ENCODE data around the gene SIL1.
"Not testable (repeated sequence)": the region's sequence is repeated elsewhere in the genome, so short reads cannot be mapped to it uniquely, and the experiment has no call there.

The SIL1 gene

DNA sequence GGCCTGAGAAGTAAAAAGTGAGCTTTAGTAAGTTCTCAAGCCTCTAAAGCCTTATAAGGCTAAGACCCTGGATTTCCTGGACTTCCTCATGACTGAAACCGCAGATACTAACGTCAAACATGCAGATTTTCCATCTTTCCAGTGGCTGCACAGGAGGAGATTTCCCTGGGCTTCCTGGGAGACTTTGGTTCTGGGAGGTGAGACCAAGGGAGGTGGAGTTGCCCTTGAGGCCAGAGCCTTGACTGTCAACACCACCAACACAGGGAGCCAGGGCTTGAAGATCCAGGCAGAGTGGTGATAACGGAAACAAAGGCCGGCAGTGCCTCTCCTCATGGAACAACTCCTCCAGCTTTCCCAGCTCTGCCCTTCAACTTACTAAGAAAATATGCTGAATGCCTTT is 178.3 kb downstream of the SIL1 start:
- no peak for DNase-seq

DNA sequence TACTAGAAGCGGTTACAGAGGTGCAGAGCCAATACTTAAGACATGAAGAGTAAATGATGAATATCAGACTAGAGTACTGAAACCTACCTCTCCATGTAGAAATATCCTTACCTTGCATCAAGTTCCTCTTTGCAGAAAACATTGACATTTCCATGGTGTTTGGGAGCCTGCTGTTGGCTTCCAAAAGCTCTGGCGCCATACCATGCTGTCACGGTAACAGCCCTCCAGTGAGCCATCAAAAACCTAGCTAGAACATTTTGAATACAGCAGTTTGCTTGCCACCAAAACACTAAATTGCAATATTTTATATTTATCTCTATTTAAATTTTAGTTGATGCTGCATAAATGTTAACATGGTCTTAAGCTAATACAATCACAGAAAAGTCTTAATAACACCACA is 179.0 kb downstream of the SIL1 start:
- DNase-seq: no peak

DNA sequence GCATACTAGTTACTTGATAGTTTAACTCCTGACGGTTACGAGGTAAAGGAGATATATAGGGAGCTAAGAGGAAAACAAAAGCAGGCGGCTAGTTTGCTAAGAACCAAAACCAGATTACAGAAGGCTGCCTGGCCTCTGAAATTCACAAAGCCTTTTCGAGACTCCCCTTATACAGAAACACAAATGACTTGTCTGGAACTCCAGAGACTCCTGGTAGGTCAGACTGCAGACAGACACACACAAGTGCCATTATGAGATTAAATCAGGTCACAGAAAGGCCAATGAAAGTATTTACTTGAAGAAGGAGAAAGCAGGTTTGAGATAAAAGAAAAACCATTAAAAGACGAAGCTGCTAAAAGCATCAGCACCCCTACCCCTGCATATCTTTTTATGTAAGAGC is 180.5 kb downstream of the SIL1 start:
- no peak for DNase-seq

DNA sequence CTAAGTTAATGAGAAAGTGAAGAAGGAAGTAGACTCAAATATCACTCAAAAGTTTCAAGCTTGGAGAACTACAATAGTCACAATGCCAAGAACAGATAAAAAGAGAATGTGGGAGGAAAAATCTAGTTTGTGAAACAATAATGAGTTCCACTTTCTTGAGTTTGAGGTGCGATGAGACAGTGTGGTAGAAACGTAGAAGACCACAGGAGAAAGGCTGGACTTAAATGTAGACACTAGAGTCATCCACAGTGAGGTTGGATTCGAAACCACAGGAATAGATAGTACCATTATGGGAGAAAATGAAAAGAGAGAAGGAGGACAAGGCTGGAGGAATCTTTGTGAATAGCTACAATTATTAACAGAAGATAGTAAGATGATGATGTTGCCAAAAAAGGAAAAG is 182.0 kb downstream of the SIL1 start:
- no peak for DNase-seq

DNA sequence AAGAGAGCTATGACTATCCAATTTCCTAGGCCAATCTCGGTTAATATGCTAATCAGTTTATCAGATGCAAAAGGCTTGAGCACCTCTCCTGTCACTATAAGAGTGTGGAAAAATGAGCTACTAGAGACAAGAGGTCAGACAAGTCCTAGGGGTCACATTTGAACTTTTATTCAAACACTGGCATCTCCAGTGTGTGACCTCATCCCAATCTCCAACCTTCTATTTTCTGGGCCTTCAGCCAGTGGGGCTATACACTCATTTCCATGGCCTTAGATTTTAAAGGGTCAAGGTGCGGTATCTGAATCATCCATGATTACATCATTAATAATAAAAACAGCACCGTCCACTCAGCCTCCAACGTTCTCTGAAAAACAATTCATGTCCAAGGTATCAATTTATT is 183.4 kb downstream of the SIL1 start:
- peak; percentile 7 for DNase-seq

DNA sequence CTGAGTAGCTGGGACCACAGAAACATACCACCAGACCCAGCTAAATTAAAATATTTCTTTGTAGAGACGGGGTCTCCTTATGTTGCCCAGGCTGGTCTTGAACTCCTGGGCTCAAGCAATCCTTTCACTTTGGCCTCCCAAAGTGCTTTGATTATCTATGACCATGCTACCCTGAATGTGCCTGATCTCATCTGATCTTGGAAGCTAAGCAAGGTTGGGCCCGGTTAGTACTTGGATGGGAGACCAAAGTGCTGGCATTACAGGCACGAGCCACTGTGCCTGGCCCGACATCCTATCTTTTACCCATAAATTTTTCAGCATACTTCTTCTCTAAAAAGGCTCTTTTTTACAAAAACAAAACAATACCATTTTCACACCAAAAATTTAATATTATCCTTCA is 186.0 kb downstream of the SIL1 start:
- no peak for DNase-seq

DNA sequence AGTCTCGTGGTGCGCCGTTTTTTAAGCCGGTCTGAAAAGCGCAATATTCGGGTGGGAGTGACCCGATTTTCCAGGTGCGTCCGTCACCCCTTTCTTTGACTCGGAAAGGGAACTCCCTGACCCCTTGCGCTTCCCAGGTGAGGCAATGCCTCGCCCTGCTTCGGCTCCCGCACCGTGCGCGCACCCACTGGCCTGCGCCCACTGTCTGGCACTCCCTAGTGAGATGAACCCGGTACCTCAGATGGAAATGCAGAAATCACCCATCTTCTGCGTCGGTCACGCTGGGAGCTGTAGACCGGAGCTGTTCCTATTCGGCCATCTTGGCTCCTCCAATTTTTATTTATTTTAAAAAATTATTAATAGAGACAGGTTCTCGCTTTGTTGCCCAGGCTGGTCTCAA is 187.0 kb downstream of the SIL1 start:
- not testable (repeated sequence) for DNase-seq

DNA sequence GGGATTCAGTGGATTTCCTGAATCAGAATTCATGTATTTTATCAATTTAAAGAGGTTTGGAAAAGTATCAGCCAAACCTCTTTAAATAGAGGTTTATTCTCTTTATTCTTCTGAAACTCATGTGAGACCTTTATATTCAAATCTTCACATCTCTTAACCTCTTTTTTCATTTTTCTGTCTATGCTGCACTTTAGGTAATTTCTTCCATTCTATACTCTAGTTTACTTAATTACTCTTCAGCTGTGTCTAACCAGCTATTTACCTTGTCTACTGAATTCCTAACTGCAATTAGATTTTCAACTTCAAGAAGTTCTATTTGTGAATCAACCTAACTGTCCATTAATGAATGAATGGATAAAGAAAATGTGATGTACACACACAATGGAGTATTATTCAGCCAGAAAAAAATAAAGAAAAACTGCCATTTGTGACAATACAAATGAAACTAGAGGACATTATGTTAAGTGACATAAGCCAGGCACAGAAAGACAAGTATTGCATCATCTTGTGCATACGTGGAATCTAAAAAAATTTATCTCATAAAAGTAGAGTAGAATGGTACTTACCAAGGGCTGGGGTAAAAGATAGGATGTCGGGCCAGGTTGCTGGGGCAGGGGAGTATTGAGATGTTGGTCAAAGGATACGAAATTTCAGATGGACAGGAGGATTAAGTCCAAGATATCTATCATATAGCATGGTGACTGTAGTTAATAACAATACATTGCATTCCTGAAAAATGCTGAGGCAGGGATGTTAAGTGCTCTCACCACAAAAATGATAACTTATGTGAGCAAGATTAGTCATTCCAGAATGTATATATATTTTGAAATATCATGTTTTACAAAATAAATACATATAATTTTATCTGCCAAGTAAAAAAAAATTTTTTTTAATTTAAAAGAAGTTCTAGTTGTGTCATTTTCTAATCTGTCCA is 193.5 kb downstream of the SIL1 start:
- peak; percentile 66 for DNase-seq

DNA sequence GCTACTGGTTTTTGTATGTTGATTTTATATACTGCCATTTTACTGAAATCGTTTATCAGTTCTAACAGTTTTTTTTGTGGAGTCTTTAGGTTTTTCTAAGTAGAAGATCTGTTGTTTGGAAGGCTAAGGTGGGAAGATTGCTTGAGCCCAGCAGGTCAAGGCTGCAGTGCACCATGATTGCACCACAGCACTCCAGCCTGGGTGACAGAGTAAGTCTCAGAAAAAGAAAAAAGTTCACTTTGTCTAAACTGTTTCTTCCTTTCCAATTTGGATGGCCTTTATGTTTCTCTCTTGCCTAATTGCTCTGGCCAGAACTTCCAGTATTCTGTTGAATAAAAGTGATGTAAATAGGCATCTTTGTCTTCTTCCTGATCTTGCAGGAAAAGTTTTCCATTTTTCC is 198.5 kb downstream of the SIL1 start:
- DNase-seq: no peak

DNA sequence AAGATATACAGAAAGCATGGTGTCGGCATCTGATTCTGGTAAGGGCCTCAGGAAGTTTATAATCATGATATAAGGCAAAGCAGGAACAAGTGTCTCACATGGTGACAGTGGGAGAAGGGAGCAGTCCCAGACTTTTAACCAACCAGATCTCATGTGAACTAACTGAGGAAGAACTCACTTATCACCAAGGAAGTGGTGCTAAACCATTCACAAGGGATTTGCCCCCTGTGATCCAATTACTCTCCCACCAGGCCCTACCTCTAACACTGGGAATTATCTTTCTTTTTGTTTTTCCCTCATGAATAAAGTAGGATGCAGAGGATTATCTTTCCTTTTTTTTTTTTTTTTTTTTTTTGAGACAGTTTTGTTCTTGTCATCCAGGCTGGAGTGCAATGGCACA is 199.6 kb downstream of the SIL1 start:
- DNase-seq: no peak

DNA sequence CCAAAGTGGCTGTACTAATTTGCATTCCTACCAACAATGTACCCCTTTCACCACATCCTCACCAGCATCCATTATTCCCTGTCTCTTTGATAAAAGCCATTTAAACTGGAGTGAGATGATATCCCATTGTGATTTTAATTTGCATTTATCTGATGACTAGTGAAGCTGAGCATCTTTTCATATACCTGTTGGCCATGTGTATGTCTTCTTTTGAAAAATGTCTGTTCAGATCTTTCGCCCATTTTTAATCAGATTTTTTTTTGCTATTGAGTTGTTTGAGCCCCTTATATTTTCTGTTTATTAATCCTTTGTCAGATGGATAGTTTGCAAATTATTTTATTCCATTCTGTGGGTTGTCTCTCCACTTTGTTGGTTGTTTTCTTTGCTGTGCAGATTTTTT is 202.0 kb downstream of the SIL1 start:
- no peak for DNase-seq

DNA sequence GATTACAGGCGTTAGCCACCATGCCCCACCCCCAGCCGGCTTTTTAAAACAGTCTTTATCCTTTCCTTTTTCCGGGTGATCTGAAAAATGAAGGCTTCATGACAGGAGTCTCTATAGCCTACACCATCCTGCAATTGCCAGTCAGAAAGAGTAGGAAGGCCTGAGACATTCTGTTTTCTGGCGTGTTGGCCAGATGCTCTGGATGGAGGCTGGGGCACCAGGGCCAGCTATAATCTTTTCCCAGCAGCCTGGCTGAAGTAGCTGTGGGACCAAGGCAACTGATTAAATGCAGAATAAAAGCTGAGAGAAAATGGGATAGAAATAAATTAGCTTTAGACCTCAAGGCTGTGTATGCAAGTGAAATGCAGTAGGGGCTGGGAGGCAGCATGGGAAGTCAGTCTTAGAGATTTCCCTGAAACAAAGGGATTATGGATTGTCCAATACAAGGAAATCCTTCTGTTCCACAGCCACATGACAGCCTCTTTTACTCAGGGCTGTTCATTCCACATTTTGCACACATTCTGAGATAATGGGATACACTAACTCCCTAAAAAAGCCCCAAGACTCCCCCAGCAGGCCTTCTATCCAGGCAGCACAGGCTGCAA is 207.1 kb downstream of the SIL1 start:
- no peak for DNase-seq

DNA sequence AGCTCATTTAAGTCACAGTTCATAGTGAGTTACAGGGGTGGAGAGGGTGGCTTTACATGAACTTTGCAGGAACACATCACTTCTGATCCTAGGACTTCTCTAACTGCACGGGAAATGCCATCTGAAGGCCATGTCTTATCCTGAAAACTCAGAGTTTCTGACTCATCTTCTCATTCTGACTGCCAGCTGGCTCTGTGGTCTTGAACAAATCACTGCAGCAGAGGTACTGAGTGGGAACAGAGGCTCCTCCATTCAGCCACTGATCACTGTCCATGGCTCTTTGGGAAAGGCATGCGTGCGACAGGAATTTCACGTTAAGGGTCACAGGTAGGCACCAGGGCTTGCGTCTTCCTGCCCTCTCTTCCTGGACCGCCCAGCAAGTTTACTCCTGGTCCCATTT is 208.4 kb downstream of the SIL1 start:
- DNase-seq: peak; percentile 51

DNA sequence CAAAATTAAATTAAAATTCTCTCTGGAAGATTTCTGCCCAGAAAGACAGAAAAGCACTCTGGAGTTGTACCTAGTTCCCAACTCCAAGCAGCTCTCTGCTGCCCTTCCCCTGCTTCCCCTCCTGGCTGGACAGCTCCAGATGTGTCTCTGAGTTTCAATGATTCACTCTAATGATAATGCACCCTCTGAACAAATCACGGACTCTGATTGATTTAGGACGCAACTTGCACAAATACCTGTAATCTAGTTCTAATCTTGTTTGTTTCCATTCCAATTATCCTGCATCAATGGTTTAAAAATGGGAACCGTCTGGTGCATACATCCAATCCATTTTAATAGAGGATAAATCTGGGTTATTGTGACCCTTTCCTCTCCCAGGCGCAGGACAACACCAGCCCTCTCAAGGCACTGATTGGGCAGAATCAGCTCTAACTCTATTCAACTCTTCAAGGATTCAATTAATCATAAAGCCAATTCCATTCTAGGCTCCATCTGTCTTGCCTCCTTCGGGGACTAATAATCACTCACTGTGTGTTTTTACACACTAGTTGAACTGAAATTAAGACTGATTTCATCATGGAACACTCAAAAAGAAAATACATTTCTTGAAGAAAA is 211.9 kb downstream of the SIL1 start:
- no peak for DNase-seq

DNA sequence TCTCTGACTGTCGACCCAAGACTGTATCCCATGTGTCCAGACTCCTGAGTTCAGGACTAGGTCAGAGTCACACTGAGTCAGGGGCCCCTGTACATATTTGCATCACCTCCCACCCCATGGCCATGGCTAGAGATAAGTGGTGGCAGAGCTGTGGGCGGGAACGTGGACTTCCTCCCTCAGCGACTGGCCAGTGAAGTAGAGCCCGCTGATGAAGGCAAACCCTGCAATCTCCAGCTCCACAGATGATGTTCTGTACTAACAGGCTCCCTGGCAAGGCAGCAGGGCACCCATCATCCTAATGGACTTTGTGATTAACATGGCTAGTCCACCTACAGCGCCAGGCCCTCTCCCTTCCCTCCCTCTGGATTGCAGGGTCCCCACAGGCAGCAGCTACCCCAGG is 212.5 kb downstream of the SIL1 start:
- DNase-seq: no peak

DNA sequence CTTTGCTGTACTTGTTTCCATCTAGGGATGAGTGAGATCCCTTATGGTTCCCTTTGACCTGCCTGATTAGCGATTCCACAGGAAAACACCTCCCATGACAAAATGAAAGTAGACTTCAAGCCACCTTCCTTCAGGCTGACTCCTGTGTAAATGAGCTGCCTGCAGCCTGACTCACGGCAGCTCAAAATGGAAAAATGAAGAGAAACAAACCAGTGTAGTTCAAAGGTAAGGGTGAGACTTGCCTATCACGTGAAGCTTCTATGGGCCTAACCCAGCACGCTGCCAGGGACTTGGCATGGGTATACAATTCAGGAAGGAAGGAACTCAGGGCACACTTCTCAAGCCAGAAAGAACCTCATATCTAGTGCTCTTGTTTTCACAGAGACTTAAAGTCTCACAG is 212.9 kb downstream of the SIL1 start:
- DNase-seq: no peak

DNA sequence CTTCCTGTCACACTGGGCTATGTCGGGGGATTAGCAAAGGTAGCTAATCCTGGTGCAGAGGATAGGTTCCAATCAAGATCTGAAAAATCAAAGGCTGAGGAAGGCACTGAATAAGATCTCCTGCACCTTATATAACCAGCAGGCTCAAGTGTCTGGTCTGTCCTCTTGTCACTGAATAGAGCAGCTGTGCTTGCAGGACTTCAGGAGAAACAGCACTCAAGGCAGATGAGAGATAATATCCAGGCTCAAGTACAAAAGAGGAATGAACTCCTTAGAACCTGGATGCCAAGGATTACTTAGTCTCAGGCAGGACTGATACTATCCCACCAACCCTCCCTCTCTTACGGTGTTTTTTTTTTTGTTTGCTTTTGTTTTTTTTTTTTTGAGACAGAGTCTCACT is 214.2 kb downstream of the SIL1 start:
- no peak for DNase-seq

DNA sequence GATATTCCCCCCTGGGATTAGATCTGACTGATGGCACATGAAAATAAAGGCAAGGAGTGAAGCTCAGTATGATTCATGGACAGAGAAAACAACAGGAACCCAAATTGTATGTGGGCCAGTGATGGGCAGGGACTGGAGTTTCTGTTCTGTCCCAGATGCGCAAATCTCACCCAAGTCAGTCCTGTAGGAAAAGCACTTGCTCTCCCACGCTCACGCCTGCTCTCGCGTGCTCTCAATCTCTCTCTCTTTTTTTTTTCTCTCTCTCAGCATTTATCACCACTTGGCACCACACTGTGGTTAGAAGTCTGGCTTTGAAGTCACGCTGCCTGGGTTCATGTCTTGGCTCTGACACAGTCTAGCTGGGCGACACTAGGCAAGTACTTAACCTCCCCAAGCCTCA is 216.6 kb downstream of the SIL1 start:
- peak; percentile 38 for DNase-seq

DNA sequence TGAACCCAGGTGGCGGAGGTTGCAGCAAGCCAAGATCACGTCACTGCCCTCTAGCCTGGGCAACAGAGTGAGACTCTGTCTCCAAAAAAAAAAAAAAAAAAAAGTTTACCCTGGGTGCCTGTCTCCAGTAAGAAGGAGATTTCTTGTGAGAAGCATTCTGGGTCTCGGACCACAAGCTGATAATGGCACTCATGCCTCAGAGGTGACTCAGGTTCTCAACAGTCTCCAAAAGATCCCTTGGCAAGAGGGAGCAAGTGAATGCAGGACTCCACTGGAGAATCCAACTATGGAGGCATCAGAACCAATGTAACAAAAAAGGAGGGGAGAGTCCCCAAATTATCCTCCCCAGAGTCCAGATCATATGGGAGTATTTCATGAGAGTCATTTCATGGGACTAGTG is 217.0 kb downstream of the SIL1 start:
- peak; percentile 80 for DNase-seq

DNA sequence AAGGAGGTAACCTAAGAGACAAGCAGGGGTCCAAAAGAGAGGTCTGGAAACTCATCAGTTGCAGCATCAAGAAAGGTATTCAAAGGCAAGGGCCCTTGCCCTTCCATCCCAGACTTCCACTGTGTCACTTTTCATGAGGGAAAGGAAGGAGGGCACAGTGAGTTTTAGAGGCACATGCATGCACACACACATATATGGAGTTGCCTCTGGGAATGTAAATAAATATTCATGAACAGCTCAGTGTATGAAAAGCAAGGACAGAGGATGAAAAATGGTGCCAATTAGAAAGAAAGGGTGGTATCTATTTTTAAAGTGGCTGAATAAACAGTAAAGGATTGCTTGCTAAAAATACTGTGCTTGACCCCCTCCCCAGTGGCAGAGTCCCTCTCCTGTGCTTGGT is 217.7 kb downstream of the SIL1 start:
- DNase-seq: no peak

DNA sequence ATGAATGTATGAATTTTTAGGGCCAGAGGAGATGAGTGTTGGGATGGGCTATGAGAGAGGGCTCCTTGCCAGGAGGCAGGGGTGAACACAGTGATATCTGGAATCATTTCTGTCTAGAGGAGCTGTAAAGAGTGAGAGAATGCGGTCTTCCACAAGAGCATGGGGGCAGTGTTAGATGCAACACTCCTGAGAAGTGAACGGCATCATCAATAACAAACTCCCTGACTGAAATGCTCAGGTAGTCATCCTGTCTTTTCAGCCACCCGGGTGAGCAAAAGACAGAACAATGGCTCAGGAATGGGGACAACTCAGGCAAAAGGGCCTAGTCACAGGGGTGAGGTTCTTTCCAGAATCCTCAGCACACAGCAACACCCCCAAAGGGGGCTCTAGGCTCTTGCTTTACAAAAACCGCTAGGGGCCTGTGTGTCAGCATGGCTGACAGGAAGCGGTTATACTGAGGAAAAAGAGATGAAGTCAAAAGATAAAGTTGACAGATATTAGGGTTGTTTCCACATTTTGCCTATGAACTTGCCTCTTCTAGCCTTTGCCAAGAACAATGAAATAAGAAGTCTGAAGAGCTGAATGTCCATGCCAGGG is 218.4 kb downstream of the SIL1 start:
- DNase-seq: no peak

DNA sequence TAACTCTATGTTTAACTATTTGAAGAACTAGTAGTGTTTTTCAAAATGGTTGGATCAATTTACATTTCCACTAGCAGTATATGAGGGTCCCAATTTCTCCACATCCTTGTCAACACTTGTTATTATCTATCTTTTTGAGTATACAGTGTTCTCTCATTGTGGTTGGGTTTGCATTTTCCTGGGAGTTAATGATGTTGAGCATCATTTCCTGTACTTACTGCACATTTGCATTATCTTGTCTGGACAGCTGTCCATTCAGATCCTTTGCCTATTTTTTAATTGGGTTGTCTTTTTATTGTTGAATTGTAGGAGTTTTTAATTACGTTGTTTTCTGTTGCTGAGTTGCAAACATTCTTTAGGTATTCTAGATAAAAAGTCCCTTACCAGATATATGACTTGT is 219.6 kb downstream of the SIL1 start:
- DNase-seq: no peak

DNA sequence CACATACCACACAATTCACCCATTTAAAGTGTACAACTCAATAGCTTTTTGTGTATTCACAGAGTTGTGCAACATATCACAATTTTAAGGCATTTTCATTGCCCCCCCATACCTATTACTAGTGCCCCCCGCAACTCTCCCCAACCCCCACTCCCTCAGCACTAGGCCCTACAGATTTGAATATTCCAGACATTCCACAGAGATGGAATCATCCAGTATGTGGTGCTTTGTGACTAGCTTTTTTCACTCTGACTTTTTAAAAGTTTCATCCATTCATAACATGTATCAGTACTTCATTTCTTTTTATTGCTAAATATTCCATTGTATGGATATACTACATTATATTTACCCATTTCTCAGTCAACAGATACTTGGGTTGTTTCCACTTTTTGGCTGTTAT is 220.1 kb downstream of the SIL1 start:
- DNase-seq: peak; percentile 65

Data from fibroblast of skin of scalp (primary cell).